Prostate gland (tissue), 2 donors: ENCODE data around the gene LRRC75B.

Source experiments
- CTCF ChIP-seq, 4 experiments: fragments of 200-600 bp in 2 of 4; fragments of 450-650 bp in 2 of 4; sonication (generic) in 2 of 4; IDR thresholded peaks; 1 replicate in 3 of 4; 2 replicates in 1 of 4; pipeline ENCODE4 v1.5.1; 2016 to 2019; ENCODE audit warnings: antibody characterized with exemption in 4 of 4, mild to moderate bottlenecking in 2 of 4, moderate library complexity in 2 of 4
- POLR2A ChIP-seq: fragments of 450-650 bp; IDR thresholded peaks from one replicate; pipeline ENCODE4 v1.6.1; 2016; ENCODE audit warnings: antibody characterized with exemption, mild to moderate bottlenecking
- POLR2AphosphoS5 ChIP-seq: sonication (generic); formaldehyde crosslinking; IDR thresholded peaks from one replicate; pipeline ENCODE4 v1.6.1; 2017; ENCODE audit warnings: antibody characterized with exemption

GRCh38 chr22:24588757-24589481 lies 4.0 kb downstream of the LRRC75B start:
- TF ChIP-seq POLR2AphosphoS5: no peak
- no peak for TF ChIP-seq CTCF (IDR thresholded peaks at IDR 0.05)
- no peak for TF ChIP-seq POLR2A
